ENCODE results near the gene ARAP2. TPM values are rescaled to one million over a fixed set of nuclear protein-coding genes. Genes with fewer than 3 reads are reported as not detected.

Gene ARAP2
- total and polyA plus RNA-seq, 2 donors (not counting 3 experiments of a cell fraction or from before 2014, with no cell fraction given): not detected

DNA sequence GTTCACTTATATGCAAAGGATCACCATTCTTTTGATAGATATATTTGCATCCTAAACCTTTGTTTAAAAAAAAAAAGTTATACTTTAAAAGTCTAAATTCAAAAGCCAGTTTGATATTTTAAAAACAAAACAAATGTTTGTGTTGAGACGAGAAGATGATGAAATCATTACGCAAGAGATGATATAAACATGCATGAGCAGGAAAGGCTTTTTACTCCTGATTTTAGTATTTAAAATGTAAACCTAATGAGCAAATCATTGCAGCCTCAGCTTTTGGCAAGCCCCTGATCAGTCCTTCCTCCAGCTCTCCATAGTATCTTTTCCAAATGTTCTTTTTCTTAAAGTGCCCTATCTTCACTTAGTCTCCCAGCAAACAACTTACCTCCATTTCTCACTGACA lies 115.6 kb downstream of the ARAP2 start:
- no peaks in the 10 kb centered on the region for H3K36me3 ChIP-seq (ENCODE audit: control insufficient read depth in 2 of 2, extremely low read depth in 1 of 2, insufficient read depth in 2 of 2, low read length in 2 of 2)
- H3K4me3 ChIP-seq (replicated peaks in 1 of 3; ENCODE audit: insufficient read depth in 1 of 3, low read depth in 1 of 3, low read length in 3 of 3): no peak overlapping the region
- dilution Hi-C loops (cut with MboI; ENCODE audit: extremely low pct_ligation_motif_present, low sequenced_read_pairs): no loop called here
- no peaks in the 10 kb centered on the region for H3K27me3 ChIP-seq (ENCODE audit: control insufficient read depth in 2 of 2, insufficient read depth in 2 of 2, low read length in 2 of 2)
- no peaks in the 10 kb centered on the region for H3K4me1 ChIP-seq (ENCODE audit: control insufficient read depth, extremely low read depth, insufficient read depth, low read length)
- no peak for FAIRE-seq
- no peak for DNase-seq (ENCODE audit: low read depth, low spot score)
- CTCF ChIA-PET: no interaction called here
- no peaks in the 10 kb centered on the region for H4K20me1 ChIP-seq (replicated peaks; ENCODE audit: control insufficient read depth, extremely low read depth, insufficient read depth, low read length)
- H3K9me3 ChIP-seq (replicated peaks; ENCODE audit: control insufficient read depth, insufficient read depth, low read length): no peaks in the 10 kb centered on the region
- H3K27ac ChIP-seq (ENCODE audit: insufficient read depth, low read depth, low read length): no peak overlapping the region
- BruUV-seq (replicated peaks): no TSS peak
- no peak overlapping the region for H2AFZ ChIP-seq (ENCODE audit: low read depth, low read length)
- H3K9me1 ChIP-seq (replicated peaks; ENCODE audit: control insufficient read depth, extremely low read depth, insufficient read depth, low read length): no peaks in the 10 kb centered on the region
- H3K9ac ChIP-seq (replicated peaks; ENCODE audit: extremely low read depth, insufficient read depth, low read length): no peak overlapping the region
- POLR2A ChIA-PET: no interaction called here
- intact Hi-C loops (cut with micrococcal nuclease): no loop called here
- TF ChIP-seq GATA2 (IDR thresholded peaks at IDR 0.05; ENCODE audit: insufficient read depth, insufficient read length, low read depth, low read length) (no peak), POLR2A (IDR thresholded peaks at IDR 0.05; ENCODE audit: low read depth, low read length) (no peak), POLR2AphosphoS5 (IDR thresholded peaks at IDR 0.05; ENCODE audit: insufficient read depth, low read depth, low read length) (no peak)
- TF ChIP-seq, protein P1, sequence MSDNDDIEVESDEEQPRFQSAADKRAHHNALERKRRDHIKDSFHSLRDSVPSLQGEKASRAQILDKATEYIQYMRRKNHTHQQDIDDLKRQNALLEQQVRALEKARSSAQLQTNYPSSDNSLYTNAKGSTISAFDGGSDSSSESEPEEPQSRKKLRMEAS (IDR thresholded peaks at IDR 0.05; ENCODE audit: insufficient read depth, insufficient read length): no peak
- H3K79me2 ChIP-seq (ENCODE audit: control insufficient read depth, insufficient read depth, low read length): no peaks in the 10 kb centered on the region
- no peak overlapping the region for H3K4me2 ChIP-seq (ENCODE audit: insufficient read depth, low read length)

DNA sequence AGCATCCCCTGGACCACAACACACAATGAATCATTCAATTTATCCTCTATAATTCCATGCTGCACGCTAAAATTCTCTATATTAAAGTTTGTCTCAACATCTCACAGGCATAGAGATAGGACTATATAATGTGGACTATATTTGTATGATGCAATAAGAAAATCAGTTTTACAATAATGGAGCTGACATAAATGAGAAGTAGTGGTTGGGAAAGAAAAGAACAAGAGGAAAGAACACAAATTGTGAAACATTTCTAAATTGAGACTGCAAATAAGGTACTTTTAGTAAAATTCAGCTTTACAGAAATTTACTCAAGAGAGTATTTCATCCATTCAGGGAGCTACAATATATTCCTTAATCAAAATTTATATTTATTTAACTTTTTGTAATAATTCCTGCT lies 120.4 kb downstream of the ARAP2 start:
- no TSS peak for BruUV-seq (replicated peaks)
- dilution Hi-C loops (cut with MboI; ENCODE audit: extremely low pct_ligation_motif_present, low sequenced_read_pairs): no loop called here
- Histone ChIP-seq H2AFZ (ENCODE audit: low read depth, low read length) (no peak overlapping the region), H3K9me1 (replicated peaks; ENCODE audit: control insufficient read depth, extremely low read depth, insufficient read depth, low read length) (no peaks in the 10 kb centered on the region), H3K27ac (ENCODE audit: insufficient read depth, low read depth, low read length) (no peak overlapping the region), H3K9me3 (replicated peaks; ENCODE audit: control insufficient read depth, insufficient read depth, low read length) (no peaks in the 10 kb centered on the region), H3K4me3 (replicated peaks in 1 of 3; ENCODE audit: insufficient read depth in 1 of 3, low read depth in 1 of 3, low read length in 3 of 3) (no peak overlapping the region), H3K27me3 (ENCODE audit: control insufficient read depth in 2 of 2, insufficient read depth in 2 of 2, low read length in 2 of 2) (no peaks in the 10 kb centered on the region), H3K36me3 (ENCODE audit: control insufficient read depth in 2 of 2, extremely low read depth in 1 of 2, insufficient read depth in 2 of 2, low read length in 2 of 2) (no peaks in the 10 kb centered on the region), H3K9ac (replicated peaks; ENCODE audit: extremely low read depth, insufficient read depth, low read length) (no peak overlapping the region), H3K4me2 (ENCODE audit: insufficient read depth, low read length) (no peak overlapping the region), H3K4me1 (ENCODE audit: control insufficient read depth, extremely low read depth, insufficient read depth, low read length) (no peaks in the 10 kb centered on the region), H3K79me2 (ENCODE audit: control insufficient read depth, insufficient read depth, low read length) (no peaks in the 10 kb centered on the region), H4K20me1 (replicated peaks; ENCODE audit: control insufficient read depth, extremely low read depth, insufficient read depth, low read length) (no peaks in the 10 kb centered on the region)
- intact Hi-C loops (cut with micrococcal nuclease): no loop called here
- FAIRE-seq (no peak), DNase-seq (ENCODE audit: low read depth, low spot score) (no peak)
- CTCF ChIA-PET: no interaction called here
- POLR2A ChIA-PET: no interaction called here
- TF ChIP-seq, protein P1 (IDR thresholded peaks at IDR 0.05; ENCODE audit: insufficient read depth, insufficient read length): no peak
- TF ChIP-seq EZH2 (IDR thresholded peaks at IDR 0.05; ENCODE audit: borderline replicate concordance, low read depth, low read length, severe bottlenecking) (no peak), POLR2A (IDR thresholded peaks at IDR 0.05; ENCODE audit: low read depth, low read length) (no peak), FOS (IDR thresholded peaks at IDR 0.05; ENCODE audit: borderline replicate concordance, insufficient read depth, low read length) (no peak), MYC (IDR thresholded peaks at IDR 0.05; ENCODE audit: low read depth, low read length) (no peak), POLR2AphosphoS5 (IDR thresholded peaks at IDR 0.05; ENCODE audit: insufficient read depth, low read depth, low read length) (no peak)
- TF ChIP-seq, protein P2, sequence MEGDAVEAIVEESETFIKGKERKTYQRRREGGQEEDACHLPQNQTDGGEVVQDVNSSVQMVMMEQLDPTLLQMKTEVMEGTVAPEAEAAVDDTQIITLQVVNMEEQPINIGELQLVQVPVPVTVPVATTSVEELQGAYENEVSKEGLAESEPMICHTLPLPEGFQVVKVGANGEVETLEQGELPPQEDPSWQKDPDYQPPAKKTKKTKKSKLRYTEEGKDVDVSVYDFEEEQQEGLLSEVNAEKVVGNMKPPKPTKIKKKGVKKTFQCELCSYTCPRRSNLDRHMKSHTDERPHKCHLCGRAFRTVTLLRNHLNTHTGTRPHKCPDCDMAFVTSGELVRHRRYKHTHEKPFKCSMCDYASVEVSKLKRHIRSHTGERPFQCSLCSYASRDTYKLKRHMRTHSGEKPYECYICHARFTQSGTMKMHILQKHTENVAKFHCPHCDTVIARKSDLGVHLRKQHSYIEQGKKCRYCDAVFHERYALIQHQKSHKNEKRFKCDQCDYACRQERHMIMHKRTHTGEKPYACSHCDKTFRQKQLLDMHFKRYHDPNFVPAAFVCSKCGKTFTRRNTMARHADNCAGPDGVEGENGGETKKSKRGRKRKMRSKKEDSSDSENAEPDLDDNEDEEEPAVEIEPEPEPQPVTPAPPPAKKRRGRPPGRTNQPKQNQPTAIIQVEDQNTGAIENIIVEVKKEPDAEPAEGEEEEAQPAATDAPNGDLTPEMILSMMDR (IDR thresholded peaks at IDR 0.05; ENCODE audit: extremely low read depth in 1 of 2, insufficient read depth in 1 of 2, low read depth in 1 of 2, low read length in 2 of 2): no peak

Data from endothelial cell of umbilical vein (primary cell).